GM12892 (cell line): Measurements from ENCODE around the gene METAP2.

Experiments used
- POLR2A ChIP-seq: IDR thresholded peaks from 2 replicates; pipeline ENCODE4 v1.6.1; 2011; ENCODE audit warnings: low read depth, low read length, control low read depth
- POLR2AphosphoS5 ChIP-seq: IDR thresholded peaks from 2 replicates; pipeline ENCODE4 v1.6.1; 2011; ENCODE audit warnings: low read depth, low read length, control low read depth
- TAF1 ChIP-seq: IDR thresholded peaks from 2 replicates; pipeline ENCODE4 v1.6.1; 2011; ENCODE audit warnings: low read depth, mild to moderate bottlenecking, control low read depth, low read length, borderline replicate concordance

- TF ChIP-seq POLR2AphosphoS5 (no peak), POLR2A (no peak), TAF1 (no peak)
Measured at GRCh38 chr12:95549392-95550084, 75.6 kb downstream of the METAP2 start.
